HepG2 (cell line): ENCODE measurements around the gene GBP3. TPM values are rescaled to one million over a fixed set of nuclear protein-coding genes. Genes with fewer than 3 reads are reported as not detected.
A peak's percentile ranks its signal among the peaks of the same experiment; 100 is the strongest.

ENCODE experiments used
- ASH2L ChIP-seq: fragments of 300-600, 200-600 bp; sonication (generic); IDR thresholded peaks from 2 replicates; pipeline ENCODE4 v1.7.0; 2017; ENCODE audit warnings: low read depth, mild to moderate bottlenecking, moderate library complexity, mixed read lengths, low read length; ENCODE audit not compliant: insufficient read length
- E2F5 ChIP-seq: sonication (generic); formaldehyde crosslinking; conservative IDR thresholded peaks from 2 replicates; pipeline ENCODE4 v1.4.0; 2020; ENCODE audit warnings: missing genetic modification reagents
- GFI1 ChIP-seq: sonication (generic); formaldehyde crosslinking; IDR thresholded peaks from 2 replicates; pipeline ENCODE4 v1.5.0; 2020; ENCODE audit warnings: missing genetic modification reagents, mild to moderate bottlenecking, borderline replicate concordance
- HNF4G ChIP-seq, 2 experiments: sonication (generic) in 1 of 2; formaldehyde crosslinking in 1 of 2; IDR thresholded peaks; 2 replicates each; pipeline versions ENCODE4 v1.4.0 to v1.6.1; 2011 to 2020; ENCODE audit warnings: borderline replicate concordance in 2 of 2, low read depth in 2 of 2, mild to moderate bottlenecking in 2 of 2, low read length in 1 of 2, missing genetic modification reagents in 1 of 2, moderate library complexity in 1 of 2
- KAT8 ChIP-seq: IDR thresholded peaks from 2 replicates; pipeline ENCODE4 v1.6.1; 2016; ENCODE audit warnings: missing genetic modification reagents, missing compliant biosample characterization
- KLF9 ChIP-seq: IDR thresholded peaks from 2 replicates; pipeline ENCODE4 v1.6.1; 2016; ENCODE audit warnings: low read depth
- NAIF1 ChIP-seq: sonication (generic); formaldehyde crosslinking; IDR thresholded peaks from 2 replicates; pipeline ENCODE4 v1.5.0; 2020; ENCODE audit warnings: mild to moderate bottlenecking, missing genetic modification reagents, borderline replicate concordance
- NCOR1 ChIP-seq: fragments of 200-600 bp; sonication (generic); IDR thresholded peaks from 2 replicates; pipeline ENCODE4 v1.7.0; 2017; ENCODE audit warnings: antibody characterized with exemption, low read length, borderline replicate concordance
- PAX8 ChIP-seq: sonication (generic); formaldehyde crosslinking; IDR thresholded peaks from 2 replicates; pipeline ENCODE4 v1.8.0; 2022; ENCODE audit warnings: mild to moderate bottlenecking, missing genetic modification reagents, borderline replicate concordance
- RFXAP ChIP-seq: sonication (generic); formaldehyde crosslinking; IDR thresholded peaks from 2 replicates; pipeline ENCODE4 v1.4.0; 2020; ENCODE audit warnings: missing genetic modification reagents, borderline replicate concordance
- SIX1 ChIP-seq: sonication (generic); formaldehyde crosslinking; IDR thresholded peaks from 2 replicates; pipeline ENCODE4 v1.4.0; 2020; ENCODE audit warnings: missing genetic modification reagents, borderline replicate concordance
- TSC22D2 ChIP-seq: sonication (generic); formaldehyde crosslinking; IDR thresholded peaks from 2 replicates; pipeline ENCODE4 v1.5.1; 2020; ENCODE audit warnings: missing genetic modification reagents, mild to moderate bottlenecking, borderline replicate concordance
- XRCC5 ChIP-seq: fragments of 200-400 bp; formaldehyde crosslinking; optimal IDR thresholded peaks from 2 replicates; pipeline ENCODE3; 2017; ENCODE audit warnings: mild to moderate bottlenecking, low read length
- ZNF556 ChIP-seq: sonication (generic); formaldehyde crosslinking; IDR thresholded peaks from 2 replicates; pipeline ENCODE4 v1.4.0; 2020; ENCODE audit warnings: mild to moderate bottlenecking, missing genetic modification reagents, borderline replicate concordance
- ZNF577 ChIP-seq: sonication (generic); formaldehyde crosslinking; IDR thresholded peaks from 2 replicates; pipeline ENCODE4 v1.4.0; 2020; ENCODE audit warnings: mild to moderate bottlenecking, low read depth, missing genetic modification reagents, borderline replicate concordance
- ZNF747 ChIP-seq: sonication (generic); formaldehyde crosslinking; IDR thresholded peaks from 2 replicates; pipeline ENCODE4 v1.8.1; 2023; ENCODE audit warnings: missing genetic modification reagents, mild to moderate bottlenecking, borderline replicate concordance
- polyA plus RNA-seq, 8 experiments: library from polyadenylated mRNA; depleted of rRNA in 3 of 8; stranded (reverse) in 7 of 8; unstranded in 1 of 8; fragments of >200 nt; fragmentation: Illumina TruSeq in 4 of 8; extraction: Trizol in 4 of 8; gene quantifications; 2 replicates each; pipeline versions ENCODE4 v1.2.1 to v1.2.3, GENCODE V29; 2011 to 2016; ENCODE audit warnings: low read depth in 4 of 8, missing spikeins in 1 of 8, mixed read lengths in 1 of 8; ENCODE audit not compliant: insufficient read depth in 1 of 8
- total RNA-seq, 5 experiments: library from RNA; depleted of rRNA; stranded (reverse); fragments of >200 nt; fragmentation: Illumina TruSeq; extraction: Trizol; gene quantifications; 2 replicates each; pipeline ENCODE4 v1.2.3, GENCODE V29; 2016; ENCODE audit warnings: low read depth in 1 of 5
- TF ChIP-seq, protein P1 (sequence below): sonication (generic); formaldehyde crosslinking; conservative IDR thresholded peaks from 2 replicates; pipeline ENCODE4 v1.4.0; 2020; ENCODE audit warnings: mild to moderate bottlenecking, missing genetic modification reagents, moderate library complexity
- TF ChIP-seq, protein P2 (sequence below): sonication (generic); formaldehyde crosslinking; IDR thresholded peaks from 2 replicates; pipeline ENCODE4 v1.4.0; 2020; ENCODE audit warnings: missing genetic modification reagents, borderline replicate concordance
- TF ChIP-seq, protein P3 (sequence below): sonication (generic); formaldehyde crosslinking; conservative IDR thresholded peaks from 2 replicates; pipeline ENCODE4 v1.4.0; 2020; ENCODE audit warnings: missing genetic modification reagents

Gene GBP3
- total and polyA plus RNA-seq, 2 of the 13 experiments (the other 11 are each of a cell fraction or from before 2014, with no cell fraction given): 0.16 to 0.46 TPM

GRCh38 chr1:89044970-89045721 is 22.5 kb upstream of the GBP3 start (continued):
- TF ChIP-seq SIX1 (CRISPR knock-in tag) (peak; percentile 60; the same call in 1 of the 2 replicates), GFI1 (CRISPR knock-in tag) (peak; percentile 93), RFXAP (CRISPR knock-in tag) (0 out of 2 replicates have a peak, but pooled peaks have one; percentile 45), ASH2L (peak; percentile 69), NAIF1 (no peak), XRCC5 (no peak), ZNF747 (0 out of 2 replicates have a peak, but pooled peaks have one; percentile 22), E2F5 (CRISPR knock-in tag) (no peak), TSC22D2 (CRISPR knock-in tag) (no peak), NCOR1 (peak; percentile 96), ZNF556 (CRISPR knock-in tag) (no peak), KAT8 (CRISPR knock-in tag) (peak; percentile 74; the same call in 1 of the 2 replicates), ZNF577 (no peak), PAX8 (no peak), KLF9 (CRISPR knock-in tag) (no peak), HNF4G (IDR thresholded peaks at IDR 0.05; ENCODE audit: borderline replicate concordance, low read depth, low read length) (peak; percentile 84), HNF4G (CRISPR knock-in tag; IDR thresholded peaks at IDR 0.05; ENCODE audit: borderline replicate concordance, low read depth) (peak; percentile 86; the same call in 1 of the 2 replicates)
- TF ChIP-seq, protein P1, sequence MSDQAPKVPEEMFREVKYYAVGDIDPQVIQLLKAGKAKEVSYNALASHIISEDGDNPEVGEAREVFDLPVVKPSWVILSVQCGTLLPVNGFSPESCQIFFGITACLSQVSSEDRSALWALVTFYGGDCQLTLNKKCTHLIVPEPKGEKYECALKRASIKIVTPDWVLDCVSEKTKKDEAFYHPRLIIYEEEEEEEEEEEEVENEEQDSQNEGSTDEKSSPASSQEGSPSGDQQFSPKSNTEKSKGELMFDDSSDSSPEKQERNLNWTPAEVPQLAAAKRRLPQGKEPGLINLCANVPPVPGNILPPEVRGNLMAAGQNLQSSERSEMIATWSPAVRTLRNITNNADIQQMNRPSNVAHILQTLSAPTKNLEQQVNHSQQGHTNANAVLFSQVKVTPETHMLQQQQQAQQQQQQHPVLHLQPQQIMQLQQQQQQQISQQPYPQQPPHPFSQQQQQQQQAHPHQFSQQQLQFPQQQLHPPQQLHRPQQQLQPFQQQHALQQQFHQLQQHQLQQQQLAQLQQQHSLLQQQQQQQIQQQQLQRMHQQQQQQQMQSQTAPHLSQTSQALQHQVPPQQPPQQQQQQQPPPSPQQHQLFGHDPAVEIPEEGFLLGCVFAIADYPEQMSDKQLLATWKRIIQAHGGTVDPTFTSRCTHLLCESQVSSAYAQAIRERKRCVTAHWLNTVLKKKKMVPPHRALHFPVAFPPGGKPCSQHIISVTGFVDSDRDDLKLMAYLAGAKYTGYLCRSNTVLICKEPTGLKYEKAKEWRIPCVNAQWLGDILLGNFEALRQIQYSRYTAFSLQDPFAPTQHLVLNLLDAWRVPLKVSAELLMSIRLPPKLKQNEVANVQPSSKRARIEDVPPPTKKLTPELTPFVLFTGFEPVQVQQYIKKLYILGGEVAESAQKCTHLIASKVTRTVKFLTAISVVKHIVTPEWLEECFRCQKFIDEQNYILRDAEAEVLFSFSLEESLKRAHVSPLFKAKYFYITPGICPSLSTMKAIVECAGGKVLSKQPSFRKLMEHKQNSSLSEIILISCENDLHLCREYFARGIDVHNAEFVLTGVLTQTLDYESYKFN: peak; percentile 95
- TF ChIP-seq, protein P2, sequence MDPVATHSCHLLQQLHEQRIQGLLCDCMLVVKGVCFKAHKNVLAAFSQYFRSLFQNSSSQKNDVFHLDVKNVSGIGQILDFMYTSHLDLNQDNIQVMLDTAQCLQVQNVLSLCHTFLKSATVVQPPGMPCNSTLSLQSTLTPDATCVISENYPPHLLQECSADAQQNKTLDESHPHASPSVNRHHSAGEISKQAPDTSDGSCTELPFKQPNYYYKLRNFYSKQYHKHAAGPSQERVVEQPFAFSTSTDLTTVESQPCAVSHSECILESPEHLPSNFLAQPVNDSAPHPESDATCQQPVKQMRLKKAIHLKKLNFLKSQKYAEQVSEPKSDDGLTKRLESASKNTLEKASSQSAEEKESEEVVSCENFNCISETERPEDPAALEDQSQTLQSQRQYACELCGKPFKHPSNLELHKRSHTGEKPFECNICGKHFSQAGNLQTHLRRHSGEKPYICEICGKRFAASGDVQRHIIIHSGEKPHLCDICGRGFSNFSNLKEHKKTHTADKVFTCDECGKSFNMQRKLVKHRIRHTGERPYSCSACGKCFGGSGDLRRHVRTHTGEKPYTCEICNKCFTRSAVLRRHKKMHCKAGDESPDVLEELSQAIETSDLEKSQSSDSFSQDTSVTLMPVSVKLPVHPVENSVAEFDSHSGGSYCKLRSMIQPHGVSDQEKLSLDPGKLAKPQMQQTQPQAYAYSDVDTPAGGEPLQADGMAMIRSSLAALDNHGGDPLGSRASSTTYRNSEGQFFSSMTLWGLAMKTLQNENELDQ (CRISPR knock-in tag): no peak
- TF ChIP-seq, protein P3, sequence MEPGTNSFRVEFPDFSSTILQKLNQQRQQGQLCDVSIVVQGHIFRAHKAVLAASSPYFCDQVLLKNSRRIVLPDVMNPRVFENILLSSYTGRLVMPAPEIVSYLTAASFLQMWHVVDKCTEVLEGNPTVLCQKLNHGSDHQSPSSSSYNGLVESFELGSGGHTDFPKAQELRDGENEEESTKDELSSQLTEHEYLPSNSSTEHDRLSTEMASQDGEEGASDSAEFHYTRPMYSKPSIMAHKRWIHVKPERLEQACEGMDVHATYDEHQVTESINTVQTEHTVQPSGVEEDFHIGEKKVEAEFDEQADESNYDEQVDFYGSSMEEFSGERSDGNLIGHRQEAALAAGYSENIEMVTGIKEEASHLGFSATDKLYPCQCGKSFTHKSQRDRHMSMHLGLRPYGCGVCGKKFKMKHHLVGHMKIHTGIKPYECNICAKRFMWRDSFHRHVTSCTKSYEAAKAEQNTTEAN (CRISPR knock-in tag): 0 out of 2 replicates have a peak, but pooled peaks have one; percentile 32
